CD4-positive, alpha-beta T cell treated with Interleukin-4 for 4 hours (primary cell): ENCODE data around the gene MED12L.

Experiments used
- DNase-seq: peaks from one replicate; pipeline ENCODE4 v3.0.0-alpha.2; 2020

MED12L gene

DNA sequence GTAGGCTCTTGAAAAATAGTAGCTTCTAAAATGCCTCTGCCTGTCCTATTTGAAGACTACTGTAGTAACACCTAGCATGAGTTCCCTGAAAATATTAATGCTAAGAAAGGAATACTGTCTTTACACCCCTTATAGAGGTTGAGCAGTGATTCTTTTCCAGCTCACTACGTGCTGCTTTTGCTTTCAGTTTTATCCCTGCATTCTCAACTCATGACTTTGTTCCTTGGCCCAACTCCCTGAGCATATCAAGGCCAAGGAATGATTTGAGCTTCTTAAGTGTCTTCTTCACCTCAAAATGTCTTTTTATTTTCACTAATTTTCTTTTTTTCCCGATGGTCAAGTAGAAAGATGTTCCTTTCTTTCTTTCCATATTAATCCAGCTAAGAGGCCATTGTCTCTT is 260.4 kb downstream of the MED12L start:
- no peak for DNase-seq

- DNase-seq: no peak
Observed at GRCh38 chr3:151346292-151346691, 260.8 kb downstream of the MED12L start.

- no peak for DNase-seq
Observed at GRCh38 chr3:151347432-151347831, 262.0 kb downstream of the MED12L start.

- no peak for DNase-seq
Observed at GRCh38 chr3:151350656-151351055, 265.2 kb downstream of the MED12L start.

- DNase-seq: no peak
Observed at GRCh38 chr3:151351219-151351618, 265.8 kb downstream of the MED12L start.

DNA sequence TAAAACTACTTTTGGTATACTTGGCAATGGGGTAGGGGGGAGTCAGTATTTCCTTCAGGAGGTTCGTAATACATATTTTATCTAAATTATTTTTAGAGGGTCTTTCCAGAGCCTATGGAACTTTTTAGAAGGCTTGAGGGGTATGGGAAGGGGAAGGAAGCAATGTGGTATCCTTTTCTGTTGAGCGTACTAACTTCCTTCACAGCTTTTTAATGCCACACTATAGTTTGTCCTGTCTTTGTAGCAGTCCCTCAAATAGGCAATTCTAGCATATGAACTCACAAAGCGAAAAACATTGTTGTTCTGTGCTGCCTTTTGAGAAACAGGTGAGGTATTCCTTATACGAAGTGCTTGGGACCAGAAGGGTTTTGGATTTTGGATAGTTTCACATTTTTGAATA is 266.2 kb downstream of the MED12L start:
- no peak for DNase-seq

DNA sequence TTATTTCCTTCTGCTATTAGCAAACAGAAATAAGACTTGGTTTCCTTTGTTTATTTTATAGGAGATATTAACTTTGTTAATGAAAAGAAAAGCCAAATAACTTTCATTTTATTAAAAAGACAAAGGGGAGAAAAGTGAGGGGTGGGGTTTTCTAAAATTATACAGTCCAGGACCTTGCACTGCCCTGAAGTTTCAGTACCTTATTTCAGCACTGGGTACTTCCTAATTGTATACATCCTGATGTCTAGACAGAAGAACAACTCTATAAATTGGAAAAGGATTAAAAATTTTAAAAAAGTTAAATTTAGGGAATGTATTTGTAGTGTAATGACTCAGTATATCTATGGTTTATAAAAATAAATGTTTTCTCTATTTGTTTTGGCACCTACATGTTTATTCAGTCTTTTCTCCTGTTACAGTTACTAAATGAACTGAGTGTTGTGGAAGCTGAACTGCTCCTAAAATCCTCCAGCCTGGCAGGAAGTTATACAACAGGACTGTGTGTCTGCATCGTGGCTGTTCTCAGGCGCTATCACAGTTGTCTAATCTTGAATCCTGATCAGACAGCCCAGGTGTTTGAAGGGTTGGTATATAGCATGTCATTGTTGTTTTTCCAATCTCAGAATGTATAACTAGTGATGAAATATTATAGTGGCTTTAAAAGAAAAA is 271.5 kb downstream of the MED12L start:
- DNase-seq: no peak

GRCh38 chr3:151357463-151357850 is 272.0 kb downstream of the MED12L start:
- DNase-seq: no peak

DNA sequence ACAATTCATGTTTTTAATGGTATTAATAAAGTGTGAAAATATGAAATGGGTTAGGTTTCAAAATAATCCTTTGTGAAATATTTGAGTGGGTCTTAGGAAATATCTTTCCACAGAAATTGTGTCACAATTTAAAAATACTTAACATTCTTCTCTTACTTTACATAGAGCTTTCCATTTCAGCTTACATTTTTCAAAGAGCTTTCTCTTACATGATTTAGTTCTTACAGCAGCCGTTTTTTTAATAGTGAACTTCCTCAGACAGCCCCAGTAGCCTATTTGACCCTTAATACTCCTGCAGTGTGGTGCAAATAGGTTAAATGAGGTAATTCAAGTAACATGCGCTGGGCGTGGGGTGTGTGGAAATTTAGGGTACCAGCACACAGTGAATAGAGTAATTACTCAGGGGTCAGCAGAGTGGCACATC is 277.3 kb downstream of the MED12L start:
- DNase-seq: no peak

DNA sequence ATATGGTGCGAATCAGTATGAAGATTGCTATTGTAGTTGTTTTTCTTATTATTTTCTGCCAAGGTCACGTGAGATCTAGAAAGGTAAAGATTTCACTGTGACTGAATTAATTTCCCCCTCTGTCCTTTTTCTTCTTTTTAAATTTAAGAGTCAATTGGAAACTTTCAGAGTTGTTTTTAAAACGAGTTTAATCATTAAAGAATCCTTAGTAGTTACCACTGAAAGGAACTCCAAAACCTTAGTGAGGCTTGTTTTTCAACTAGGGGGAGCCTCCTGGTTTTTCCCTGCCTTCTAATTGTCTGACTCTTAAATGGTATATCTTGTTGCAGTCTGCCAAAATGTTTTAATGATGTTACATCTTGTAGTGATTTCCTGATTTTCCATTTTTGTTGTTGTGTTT is 281.5 kb downstream of the MED12L start:
- no peak for DNase-seq

- DNase-seq: no peak
Observed at GRCh38 chr3:151367448-151367847, 282.0 kb downstream of the MED12L start.

DNA sequence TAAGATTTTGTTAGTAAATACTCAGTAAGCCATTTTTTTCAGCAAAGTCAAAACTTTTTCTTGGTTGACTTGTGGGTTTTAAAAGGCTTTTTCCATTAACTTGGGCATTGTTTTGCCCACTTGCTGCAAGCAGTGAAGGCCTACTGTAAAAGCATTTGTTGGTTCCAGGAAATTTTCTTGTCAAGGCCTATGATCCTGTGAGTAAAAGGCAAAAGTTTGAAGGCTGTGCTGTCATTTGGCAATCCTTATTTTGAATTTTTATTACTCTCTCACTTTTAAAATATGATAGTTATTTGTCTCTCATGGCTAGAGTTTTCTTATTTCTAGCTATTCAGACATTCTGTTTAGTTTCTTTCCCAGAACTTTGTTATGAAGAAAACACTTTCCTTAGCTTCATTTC is 286.1 kb downstream of the MED12L start:
- DNase-seq: no peak

- DNase-seq: no peak
Observed at GRCh38 chr3:151372063-151372820, 286.8 kb downstream of the MED12L start.

- DNase-seq: no peak
Observed at GRCh38 chr3:151377768-151378385, 292.4 kb downstream of the MED12L start.

DNA sequence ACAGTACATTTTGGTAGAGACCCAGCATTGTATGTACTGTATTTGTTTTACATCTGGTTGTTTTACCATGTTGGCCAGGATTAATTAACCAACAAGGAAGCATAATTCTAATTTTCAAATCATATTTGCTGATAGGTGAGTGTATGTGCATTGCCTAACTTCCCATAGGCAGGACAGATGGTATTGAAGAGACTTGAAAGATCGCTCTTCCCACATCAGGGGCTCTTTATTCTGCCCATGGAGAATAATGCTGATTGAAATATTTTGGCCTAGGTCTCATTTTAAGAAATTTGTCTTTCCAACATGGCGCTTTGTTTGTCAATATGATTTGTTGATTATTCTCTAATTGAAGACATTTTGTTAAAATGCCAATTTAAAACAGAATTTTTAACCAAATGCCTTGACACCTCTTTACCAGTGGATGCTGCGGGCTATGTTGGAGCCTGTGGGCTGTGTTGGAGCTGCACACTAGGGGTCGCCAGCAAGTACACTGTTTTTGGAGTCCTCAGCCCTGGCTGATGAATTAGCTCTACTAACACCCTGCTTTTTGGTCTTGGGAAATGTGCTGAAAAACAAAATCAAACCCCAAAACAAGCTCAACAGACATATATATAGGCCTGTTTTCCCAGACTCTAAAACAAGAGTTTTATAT is 293.7 kb downstream of the MED12L start:
- no peak for DNase-seq

- DNase-seq: no peak
Observed at GRCh38 chr3:151382671-151383070, 297.2 kb downstream of the MED12L start.

DNA sequence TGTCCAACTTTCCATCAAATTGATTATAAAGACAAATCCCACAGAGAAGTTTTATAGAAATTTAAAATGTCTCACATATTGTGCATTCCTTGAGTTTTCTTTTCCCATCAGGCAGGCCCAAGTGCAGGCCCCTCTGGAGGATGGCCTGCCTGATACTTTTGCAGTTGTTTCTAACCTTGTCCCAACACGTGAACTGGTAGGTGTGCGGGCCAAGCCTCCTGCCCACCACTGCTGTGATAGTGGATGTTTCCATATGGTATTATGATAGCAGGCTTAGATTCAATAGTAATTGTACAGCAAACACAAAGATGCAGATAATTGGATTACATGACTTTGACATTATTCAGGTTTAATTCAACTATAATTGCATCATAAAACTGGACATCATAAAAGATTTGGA is 297.6 kb downstream of the MED12L start:
- DNase-seq: no peak

- no peak for DNase-seq
Observed at GRCh38 chr3:151383956-151384355, 298.5 kb downstream of the MED12L start.

- no peak for DNase-seq
Observed at GRCh38 chr3:151384741-151385174, 299.3 kb downstream of the MED12L start, which contains the start of gene P2RY12. Gene P2RY12 (minus strand): TSS chr3:151384753. CDS start chr3:151338845, 45,908 bp downstream.

DNA sequence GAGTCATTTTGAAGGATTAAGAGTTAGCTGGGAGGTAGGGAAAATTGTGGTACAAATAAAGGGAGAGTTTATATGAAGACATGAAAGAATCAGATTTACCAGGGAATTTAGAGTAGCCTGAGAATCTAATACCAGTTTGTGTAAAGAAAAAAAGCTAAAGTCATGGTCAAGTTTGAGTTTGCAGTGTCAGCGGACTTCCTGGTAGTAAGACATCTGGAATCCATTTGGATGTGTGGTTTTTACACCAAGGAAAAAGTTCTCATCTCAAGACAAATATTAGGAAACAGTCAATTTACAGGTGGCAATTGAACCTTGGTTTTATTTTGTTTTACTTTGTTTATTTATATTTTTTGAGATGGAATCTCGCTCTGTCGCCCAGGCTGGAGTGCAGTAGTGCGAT is 300.6 kb downstream of the MED12L start:
- DNase-seq: no peak

GRCh38 chr3:151387432-151387831 is 302.0 kb downstream of the MED12L start:
- no peak for DNase-seq

DNA sequence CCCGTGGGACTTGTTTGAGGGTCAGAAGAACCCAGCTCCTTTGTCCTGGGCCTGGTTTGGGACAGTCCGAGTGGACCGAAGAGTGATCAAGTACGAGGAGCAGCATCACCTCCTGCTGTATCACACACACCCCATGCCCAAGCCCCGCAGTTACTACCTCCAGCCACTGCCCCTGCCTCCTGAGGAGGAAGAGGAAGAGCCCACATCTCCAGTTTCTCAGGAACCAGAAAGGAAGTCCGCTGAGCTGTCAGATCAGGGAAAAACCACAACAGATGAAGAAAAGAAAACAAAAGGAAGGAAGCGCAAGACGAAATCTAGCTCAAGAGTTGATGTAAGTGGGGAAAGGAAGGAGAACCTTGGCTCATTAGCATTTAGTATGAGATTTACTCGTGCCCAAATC is 302.4 kb downstream of the MED12L start:
- no peak for DNase-seq

GRCh38 chr3:151391720-151392119 is 306.3 kb downstream of the MED12L start:
- no peak for DNase-seq
